Endothelial cell of umbilical vein (primary cell): ENCODE results near the gene LBX2. TPM values are rescaled to one million over a fixed set of nuclear protein-coding genes. Genes with fewer than 3 reads are reported as not detected.

ENCODE experiments used
- BruUV-seq: library from RNA; stranded (reverse); fragments of 400-500 nt; replicated peaks from 2 replicates; lab custom pipeline; 2021; lab: Mats Ljungman, UMichigan
- CTCF ChIA-PET: fragments of 300-600, 350-600 bp; sonication (Branson Sonifier 250); formaldehyde crosslinking; loops from one replicate; lab custom pipeline; 2021; ENCODE audit warnings: antibody characterized with exemption, inconsistent platforms; lab: Charles Lee
- POLR2A ChIA-PET: fragments of 300-600, 350-600 bp; sonication (Branson Sonifier 250); formaldehyde crosslinking; loops from one replicate; lab custom pipeline; 2021; ENCODE audit warnings: antibody characterized with exemption, inconsistent platforms; lab: Charles Lee
- DNase-seq: peaks from one replicate; pipeline ENCODE4 v3.0.0-alpha.2; 2011; ENCODE audit warnings: low read depth, low spot score
- FAIRE-seq: peaks from 2 replicates; lab custom pipeline; 2011; peaks lifted over from hg19 to GRCh38; lab: Jason Lieb, UNC
- H2AFZ ChIP-seq: 2 replicates; pipeline ENCODE4 v1.6.0; 2012; ENCODE audit warnings: low read depth, low read length, control low read depth, inconsistent platforms
- H3K27ac ChIP-seq: 2 replicates; pipeline ENCODE4 v1.5.1; 2011; ENCODE audit warnings: low read depth, mild to moderate bottlenecking, control low read depth, low read length, moderate library complexity; ENCODE audit not compliant: insufficient read depth
- H3K27me3 ChIP-seq, 2 experiments: 2 replicates each; pipeline versions ENCODE4 v1.6.0 to v1.6.1; 2011; ENCODE audit warnings: low read length in 2 of 2, mixed read lengths in 1 of 2; ENCODE audit not compliant: control insufficient read depth in 2 of 2, insufficient read depth in 2 of 2
- H3K36me3 ChIP-seq, 2 experiments: 2 replicates in 1 of 2; 3 replicates in 1 of 2; pipeline ENCODE4 v1.5.1; 2011; ENCODE audit warnings: low read length in 2 of 2, mild to moderate bottlenecking in 1 of 2, moderate library complexity in 1 of 2; ENCODE audit not compliant: control insufficient read depth in 2 of 2, insufficient read depth in 2 of 2; ENCODE audit errors: extremely low read depth in 1 of 2
- H3K4me1 ChIP-seq: 3 replicates; pipeline ENCODE4 v1.5.1; 2011; ENCODE audit warnings: mild to moderate bottlenecking, low read length; ENCODE audit not compliant: control insufficient read depth, insufficient read depth; ENCODE audit errors: extremely low read depth
- H3K4me2 ChIP-seq: 2 replicates; pipeline ENCODE4 v1.6.1; 2011; ENCODE audit warnings: low read length, control low read depth, mixed read lengths; ENCODE audit not compliant: insufficient read depth
- H3K4me3 ChIP-seq, 3 experiments: fragments of 200-600 bp in 1 of 3; sonication (generic), shearing (Covaris generic) in 1 of 3; replicated peaks in 1 of 3; 2 replicates each; pipeline ENCODE4 v1.5.1; 2011 to 2016; ENCODE audit warnings: control low read depth in 3 of 3, low read length in 3 of 3, mild to moderate bottlenecking in 2 of 3, inconsistent platforms in 1 of 3, low read depth in 1 of 3, moderate library complexity in 1 of 3; ENCODE audit not compliant: insufficient read depth in 1 of 3
- H3K79me2 ChIP-seq: 2 replicates; pipeline ENCODE4 v1.6.0; 2012; ENCODE audit warnings: low read length, inconsistent platforms; ENCODE audit not compliant: control insufficient read depth, insufficient read depth
- H3K9ac ChIP-seq: replicated peaks from 2 replicates; pipeline ENCODE3; 2011; ENCODE audit warnings: low read length, control low read depth; ENCODE audit not compliant: insufficient read depth; ENCODE audit errors: extremely low read depth
- H3K9me1 ChIP-seq: replicated peaks from 3 replicates; pipeline ENCODE4 v1.6.0; 2011; ENCODE audit warnings: mild to moderate bottlenecking, low read length; ENCODE audit not compliant: control insufficient read depth, insufficient read depth; ENCODE audit errors: extremely low read depth
- H3K9me3 ChIP-seq: replicated peaks from 2 replicates; pipeline ENCODE4 v1.5.1; 2012; ENCODE audit warnings: low read length, inconsistent platforms; ENCODE audit not compliant: control insufficient read depth, insufficient read depth
- H4K20me1 ChIP-seq: replicated peaks from 2 replicates; pipeline ENCODE3; 2011; ENCODE audit warnings: mild to moderate bottlenecking, low read length; ENCODE audit not compliant: control insufficient read depth, insufficient read depth; ENCODE audit errors: extremely low read depth
- CTCF ChIP-seq, 2 donors: IDR thresholded peaks; 1 replicate in 1 of 2; 2 replicates in 1 of 2; pipeline ENCODE4 v1.5.1; 2011; ENCODE audit warnings: low read length in 2 of 2, mild to moderate bottlenecking in 2 of 2, moderate library complexity in 2 of 2, control low read depth in 1 of 2, inconsistent platforms in 1 of 2, low read depth in 1 of 2; ENCODE audit not compliant: insufficient read depth in 1 of 2; ENCODE audit errors: extremely low read depth in 1 of 2
- EZH2 ChIP-seq: IDR thresholded peaks from 2 replicates; pipeline ENCODE4 v1.6.1; 2012; ENCODE audit warnings: borderline replicate concordance, low read depth, mild to moderate bottlenecking, moderate library complexity, low read length, inconsistent platforms; ENCODE audit not compliant: severe bottlenecking
- FOS ChIP-seq: IDR thresholded peaks from 2 replicates; pipeline ENCODE4 v1.6.1; 2011; ENCODE audit warnings: mild to moderate bottlenecking, low read length, moderate library complexity, borderline replicate concordance; ENCODE audit not compliant: insufficient read depth
- GATA2 ChIP-seq: IDR thresholded peaks from 2 replicates; pipeline ENCODE4 v1.7.0; 2011; ENCODE audit warnings: low read depth, mild to moderate bottlenecking, moderate library complexity, mixed read lengths, low read length; ENCODE audit not compliant: insufficient read length, insufficient read depth
- JUN ChIP-seq: IDR thresholded peaks from 2 replicates; pipeline ENCODE4 v1.6.1; 2011; ENCODE audit warnings: borderline replicate concordance, low read depth; ENCODE audit not compliant: insufficient read length, insufficient read depth
- MAX ChIP-seq: IDR thresholded peaks from 2 replicates; pipeline ENCODE4 v1.6.1; 2011; ENCODE audit not compliant: insufficient read depth, insufficient read length
- MYC ChIP-seq: IDR thresholded peaks from one replicate; pipeline ENCODE4 v1.6.1; 2011; ENCODE audit warnings: mild to moderate bottlenecking, low read depth, low read length
- POLR2A ChIP-seq: IDR thresholded peaks from 2 replicates; pipeline ENCODE4 v1.6.1; 2012; ENCODE audit warnings: low read depth, mild to moderate bottlenecking, control low read depth, low read length
- POLR2AphosphoS5 ChIP-seq: IDR thresholded peaks from 2 replicates; pipeline ENCODE4 v1.6.1; 2012; ENCODE audit warnings: low read depth, mild to moderate bottlenecking, control low read depth, low read length, moderate library complexity; ENCODE audit not compliant: insufficient read depth
- dilution Hi-C: fragments of 300-500 bp; cut with MboI; formaldehyde crosslinking; loops from one replicate; pipeline ENCODE4 v1.15.0; 2019; ENCODE audit warnings: low sequenced_read_pairs; ENCODE audit not compliant: extremely low pct_ligation_motif_present
- intact Hi-C: fragments of 100-400 bp; cut with micrococcal nuclease; formaldehyde crosslinking; loops from one replicate; pipeline ENCODE4 v1.10.0; 2022
- polyA plus RNA-seq, 4 experiments: library from polyadenylated mRNA; depleted of rRNA in 3 of 4; stranded (reverse) in 3 of 4; unstranded in 1 of 4; fragments of >200 nt; gene quantifications; 2 replicates each; pipeline versions ENCODE4 v1.2.1 to v1.2.3, GENCODE V29; 2011 to 2012; ENCODE audit warnings: missing spikeins in 1 of 4
- total RNA-seq: library from RNA; stranded (reverse); gene quantifications from 2 replicates; pipeline ENCODE4 v1.2.3, GENCODE V29; 2021

Gene LBX2
- total and polyA plus RNA-seq, 2 donors (not counting 3 experiments of a cell fraction or from before 2014, with no cell fraction given) = 2.8 to 3.8 TPM

- H3K9ac ChIP-seq = peak within 1 kb of the TSS; percentile 46
- FAIRE-seq = peak; percentile 88
- CTCF ChIA-PET = interaction anchor here (1.2 to 2.1 kb wide), 2 partner anchors 10 to 32 kb away, joined by 3 to 12 read pairs; partner anchors contain the start of genes CCDC142 and TTC31
Observed at GRCh38 chr2:74472086-74472944, 27.1 kb downstream of the LBX2 start, which contains the start of gene MRPL53. MRPL53 (minus strand) TSS chr2:74472680; CDS start chr2:74472660, 20 bp downstream.

More at GRCh38 chr2:74472086-74472944, 27.1 kb downstream of the LBX2 start, which contains the start of gene MRPL53:
- Histone ChIP-seq H3K4me3 (peak within 1 kb of the TSS; percentile 43 to 84 (median 75)), H3K36me3 (peaks cover 0 to 7% of the 10 kb centered on the region in 2 experiments), H3K4me2 (peak within 1 kb of the TSS; percentile 89), H2AFZ (peak within 1 kb of the TSS; percentile 87), H3K4me1 (peaks cover 13% of the 10 kb centered on the region), H3K9me1 (no peaks in the 10 kb centered on the region), H4K20me1 (no peaks in the 10 kb centered on the region), H3K27ac (peak within 1 kb of the TSS; percentile 10), H3K9me3 (no peaks in the 10 kb centered on the region), H3K27me3 (no peaks in the 10 kb centered on the region), H3K79me2 (no peaks in the 10 kb centered on the region)
- dilution Hi-C loops (no loop called here), intact Hi-C loops (loop anchor here (1.0 kb wide), 1 partner anchor 10 kb away; the partner anchor contains the start of gene CCDC142)
- POLR2A ChIA-PET = interaction anchor here (0.6 to 1.1 kb wide), 2 partner anchors 11 to 38 kb away, joined by 3 read pairs; partner anchors contain the start of genes CCDC142 and TTC31
- TSS peak; percentile 78 for BruUV-seq
- peak; percentile 93 for DNase-seq
- no peak for TF ChIP-seq EZH2
- no peak for TF ChIP-seq CTCF (IDR thresholded peaks at IDR 0.05; ENCODE audit: extremely low read depth in 1 of 2, insufficient read depth in 1 of 2, low read depth in 1 of 2, low read length in 2 of 2)
- TF ChIP-seq POLR2A = peak; percentile 98
- no peak for TF ChIP-seq JUN
- peak; percentile 99 for TF ChIP-seq POLR2AphosphoS5
- TF ChIP-seq GATA2 = no peak
- TF ChIP-seq MYC = no peak
- TF ChIP-seq FOS = no peak
- TF ChIP-seq MAX = no peak
